Breast epithelium (tissue), 3 donors: ENCODE measurements around the gene ZMIZ1.

ENCODE experiments used
- POLR2A ChIP-seq: fragments of 450-650 bp; IDR thresholded peaks from one replicate; pipeline ENCODE4 v1.6.1; 2016; ENCODE audit warnings: antibody characterized with exemption, mild to moderate bottlenecking, moderate library complexity
- TF ChIP-seq, protein P1 (sequence below), 3 donors: fragments of 450-650 bp; IDR thresholded peaks; one replicate each; pipeline ENCODE4 v1.5.1; 2016 to 2017; ENCODE audit warnings: antibody characterized with exemption in 3 of 3, mild to moderate bottlenecking in 3 of 3, moderate library complexity in 3 of 3

DNA sequence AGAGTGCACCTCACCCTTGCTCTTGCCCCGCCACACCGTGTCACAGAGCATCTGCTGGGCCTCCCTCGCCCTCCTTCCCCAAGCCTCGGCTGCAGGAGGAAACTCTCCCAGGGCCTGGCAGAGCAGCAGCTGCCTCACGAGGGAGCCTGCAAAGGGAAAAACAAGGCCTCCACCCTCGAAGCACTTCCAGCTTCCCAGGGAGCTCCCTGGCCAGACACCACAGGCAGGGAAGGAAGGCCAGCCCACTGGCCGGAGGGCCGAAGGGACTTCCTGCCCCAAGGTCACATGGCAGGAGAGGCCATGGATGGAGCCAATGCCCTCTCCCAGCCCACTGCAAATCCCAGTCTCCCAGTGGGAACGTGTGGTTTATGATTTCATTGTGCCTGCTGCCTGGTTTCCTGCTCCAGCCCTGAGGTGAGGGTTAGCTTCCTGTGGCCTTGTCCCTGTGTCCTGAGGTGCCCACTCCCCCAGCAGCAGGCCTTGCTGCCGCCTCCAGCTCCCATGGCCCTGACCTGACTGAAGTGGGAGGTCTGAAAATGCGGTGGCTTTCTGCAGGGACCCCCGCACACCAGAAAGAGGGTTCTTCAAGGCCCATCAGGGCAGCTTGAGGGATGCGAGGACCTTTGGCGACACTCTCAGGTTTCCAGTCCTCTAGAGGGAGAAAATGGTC lies 178.0 kb downstream of the ZMIZ1 start:
- TF ChIP-seq, protein P1, sequence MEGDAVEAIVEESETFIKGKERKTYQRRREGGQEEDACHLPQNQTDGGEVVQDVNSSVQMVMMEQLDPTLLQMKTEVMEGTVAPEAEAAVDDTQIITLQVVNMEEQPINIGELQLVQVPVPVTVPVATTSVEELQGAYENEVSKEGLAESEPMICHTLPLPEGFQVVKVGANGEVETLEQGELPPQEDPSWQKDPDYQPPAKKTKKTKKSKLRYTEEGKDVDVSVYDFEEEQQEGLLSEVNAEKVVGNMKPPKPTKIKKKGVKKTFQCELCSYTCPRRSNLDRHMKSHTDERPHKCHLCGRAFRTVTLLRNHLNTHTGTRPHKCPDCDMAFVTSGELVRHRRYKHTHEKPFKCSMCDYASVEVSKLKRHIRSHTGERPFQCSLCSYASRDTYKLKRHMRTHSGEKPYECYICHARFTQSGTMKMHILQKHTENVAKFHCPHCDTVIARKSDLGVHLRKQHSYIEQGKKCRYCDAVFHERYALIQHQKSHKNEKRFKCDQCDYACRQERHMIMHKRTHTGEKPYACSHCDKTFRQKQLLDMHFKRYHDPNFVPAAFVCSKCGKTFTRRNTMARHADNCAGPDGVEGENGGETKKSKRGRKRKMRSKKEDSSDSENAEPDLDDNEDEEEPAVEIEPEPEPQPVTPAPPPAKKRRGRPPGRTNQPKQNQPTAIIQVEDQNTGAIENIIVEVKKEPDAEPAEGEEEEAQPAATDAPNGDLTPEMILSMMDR (IDR thresholded peaks at IDR 0.05), result no peak
- TF ChIP-seq POLR2A, result no peak
